Caco-2 (cell line): ENCODE data around the gene GCNT3. TPM values are rescaled to one million over a fixed set of nuclear protein-coding genes. Genes with fewer than 3 reads are reported as not detected.

Experiments used
- Bru-seq: library from RNA; stranded (reverse); fragments of 400-500 nt; gene quantifications from one replicate; lab custom pipeline; 2021; lab: Mats Ljungman, UMichigan
- BruChase-seq, 2 experiments: library from RNA; stranded (reverse); fragments of 400-500 nt; gene quantifications; one replicate each; lab custom pipeline; 2021; lab: Mats Ljungman, UMichigan
- BruUV-seq: library from RNA; stranded (reverse); fragments of 400-500 nt; replicated peaks from 2 replicates; lab custom pipeline; 2021; lab: Mats Ljungman, UMichigan
- CTCF ChIA-PET: fragments of 300-600 bp; sonication (Branson Sonifier 250); formaldehyde crosslinking; loops from one replicate; lab custom pipeline; 2022; ENCODE audit warnings: antibody characterized with exemption; lab: Charles Lee
- POLR2A ChIA-PET: fragments of 300-600 bp; sonication (Branson Sonifier 250); formaldehyde crosslinking; loops from one replicate; lab custom pipeline; 2022; ENCODE audit warnings: antibody characterized with exemption; lab: Charles Lee
- DNase-seq, 2 experiments: peaks; one replicate each; pipeline versions ENCODE4 v3.0.0 to v3.0.0-alpha.2; 2020 to 2022
- H3K27me3 ChIP-seq: replicated peaks from 2 replicates; pipeline ENCODE4 v1.6.0; 2011; ENCODE audit warnings: low read length; ENCODE audit not compliant: control insufficient read depth, insufficient read depth
- H3K36me3 ChIP-seq: 2 replicates; pipeline ENCODE4 v1.5.1; 2011; ENCODE audit warnings: low read length; ENCODE audit not compliant: control insufficient read depth, insufficient read depth
- H3K4me1 ChIP-seq: fragments of 250-450 bp; sonication (Bioruptor Pico); 2 replicates; pipeline ENCODE4 v1.5.1; 2020; ENCODE audit warnings: mild to moderate bottlenecking
- H3K4me3 ChIP-seq: 2 replicates; pipeline ENCODE4 v1.5.1; 2011; ENCODE audit warnings: low read depth, mild to moderate bottlenecking, control low read depth, low read length
- H3K9me3 ChIP-seq: fragments of 250-450 bp; sonication (Bioruptor Pico); 2 replicates; pipeline ENCODE4 v1.5.1; 2020; ENCODE audit warnings: mild to moderate bottlenecking, moderate library complexity
- H3K27ac Mint-ChIP-seq: one replicate; pipeline ENCODE4 v1.8.0; 2022; ENCODE audit warnings: mixed read lengths; ENCODE audit not compliant: unreplicated experiment
- H3K27me3 Mint-ChIP-seq: one replicate; pipeline ENCODE4 v1.8.0; 2022; ENCODE audit warnings: mixed read lengths; ENCODE audit not compliant: insufficient read depth, unreplicated experiment
- H3K36me3 Mint-ChIP-seq: one replicate; pipeline ENCODE4 v1.8.0; 2022; ENCODE audit warnings: mild to moderate bottlenecking, mixed read lengths; ENCODE audit not compliant: insufficient read depth, unreplicated experiment
- H3K4me1 Mint-ChIP-seq: one replicate; pipeline ENCODE4 v1.8.0; 2022; ENCODE audit warnings: low read depth, mixed read lengths; ENCODE audit not compliant: unreplicated experiment
- H3K4me3 Mint-ChIP-seq: one replicate; pipeline ENCODE4 v1.8.0; 2022; ENCODE audit warnings: mild to moderate bottlenecking, moderate library complexity, mixed read lengths; ENCODE audit not compliant: unreplicated experiment
- H3K9me3 Mint-ChIP-seq: one replicate; pipeline ENCODE4 v1.8.0; 2022; ENCODE audit warnings: mixed read lengths; ENCODE audit not compliant: unreplicated experiment
- CTCF ChIP-seq, 2 experiments: fragments of 200-600 bp in 1 of 2; IDR thresholded peaks; 1 replicate in 1 of 2; 2 replicates in 1 of 2; pipeline versions ENCODE4 v1.5.1 to v1.8.0; 2011 to 2022; ENCODE audit warnings: antibody characterized with exemption in 1 of 2, control low read depth in 1 of 2, inconsistent platforms in 1 of 2, low read depth in 1 of 2, low read length in 1 of 2, mild to moderate bottlenecking in 1 of 2, moderate library complexity in 1 of 2; ENCODE audit not compliant: insufficient read depth in 1 of 2, severe bottlenecking in 1 of 2, unreplicated experiment in 1 of 2
- intact Hi-C: fragments of 100-400 bp; cut with micrococcal nuclease; formaldehyde crosslinking; loops from one replicate; pipeline ENCODE4 v1.10.0; 2022; ENCODE audit not compliant: unreplicated experiment
- long read RNA-seq: library from polyadenylated mRNA; stranded (forward); transcript quantifications from one replicate; pipeline ENCODE4 v2.0.0, GENCODE V29; 2022
- total RNA-seq: library from RNA; stranded (reverse); gene quantifications from 2 replicates; pipeline ENCODE4 v1.2.3, GENCODE V29; 2022

The GCNT3 gene
- total RNA-seq (1.9 and 2.5 TPM in 2 replicates), Bru-seq, nascent RNA (percentile 48 among the genes with signal in this experiment), BruChase-seq, experiment 1, labeled RNA remaining after a 2-hour chase (percentile 49 among the genes with signal in this experiment), BruChase-seq, experiment 2, labeled RNA remaining after a 6-hour chase (percentile 43 among the genes with signal in this experiment)
- long read RNA-seq, full-length matches to known transcripts, result 8 of 9 reads
- long read RNA-seq, partial matches to known transcripts, result 1 of 9 reads
- long read RNA-seq, other reads (novel, unspliced or antisense), result 0 of 9 reads

- POLR2A ChIA-PET, result no interaction called here
- peak within 1 kb of the TSS; percentile 48 for H3K4me3 Mint-ChIP-seq
- CTCF ChIA-PET, result interaction anchor here (1.7 kb wide), 2 partner anchors 79 to 83 kb away, joined by 6 to 7 read pairs; no protein-coding TSS in a partner anchor
Measured at GRCh38 chr15:59611276-59612260, at the start of gene GCNT3. Gene GCNT3, plus strand, starts transcription at chr15:59611783. Its CDS starts 6,456 bp downstream, at chr15:59618239.

GRCh38 chr15:59562448-59563186 lies 49.0 kb upstream of the GCNT3 start:
- Histone ChIP-seq H3K9me3 (peaks cover 11% of the 10 kb centered on the region; the same call in 1 of the 2 replicates), H3K36me3 (no peaks in the 10 kb centered on the region), H3K27me3 (no peaks in the 10 kb centered on the region), H3K4me3 (no peak overlapping the region), H3K4me1 (no peaks in the 10 kb centered on the region)
- H3K27me3 Mint-ChIP-seq, result no peaks in the 10 kb centered on the region
- TF ChIP-seq CTCF (IDR thresholded peaks at IDR 0.05; ENCODE audit: insufficient read depth in 1 of 2, low read depth in 1 of 2, low read length in 1 of 2, severe bottlenecking in 1 of 2, unreplicated experiment in 1 of 2), result no peak
- no peak overlapping the region for H3K27ac Mint-ChIP-seq
- no peak for DNase-seq
- intact Hi-C loops, result no loop called here
- H3K9me3 Mint-ChIP-seq, result no peaks in the 10 kb centered on the region
- ChIA-PET POLR2A (no interaction called here), CTCF (no interaction called here)
- H3K36me3 Mint-ChIP-seq, result no peaks in the 10 kb centered on the region
- no peaks in the 10 kb centered on the region for H3K4me1 Mint-ChIP-seq
- no peak overlapping the region for H3K4me3 Mint-ChIP-seq
- no TSS peak for BruUV-seq

More at GRCh38 chr15:59611276-59612260, at the start of gene GCNT3:
- H3K36me3 Mint-ChIP-seq, result peaks cover 8% of the 10 kb centered on the region
- H3K4me1 Mint-ChIP-seq, result peaks cover 24% of the 10 kb centered on the region
- Histone ChIP-seq H3K4me1 (peaks cover 21% of the 10 kb centered on the region), H3K9me3 (0 out of 2 replicates have a peak, but pooled peaks cover 3% of the 10 kb centered on the region), H3K36me3 (no peaks in the 10 kb centered on the region), H3K4me3 (no peak within 1 kb of the TSS), H3K27me3 (no peaks in the 10 kb centered on the region)
- H3K27ac Mint-ChIP-seq, result peak within 1 kb of the TSS; percentile 75
- no peak for TF ChIP-seq CTCF (IDR thresholded peaks at IDR 0.05; ENCODE audit: insufficient read depth in 1 of 2, low read depth in 1 of 2, low read length in 1 of 2, severe bottlenecking in 1 of 2, unreplicated experiment in 1 of 2)
- peak; percentile 48 to 54 for DNase-seq
- TSS peak; percentile 86 for BruUV-seq
- no peaks in the 10 kb centered on the region for H3K27me3 Mint-ChIP-seq
- intact Hi-C loops, result no loop called here
- peaks cover 24% of the 10 kb centered on the region for H3K9me3 Mint-ChIP-seq
